Colon (tissue), 2 donors: ENCODE data around the gene RABL2B.

Experiments used
- FAIRE-seq: peaks from 2 replicates; lab custom pipeline; 2012; peaks lifted over from hg19 to GRCh38; lab: Jason Lieb, UNC
- donor health status: control.
- donor health status: control.

Gene RABL2B

GRCh38 chr22:50738649-50739227, 44.7 kb downstream of the RABL2B start:
- no peak for FAIRE-seq

GRCh38 chr22:50737728-50738648, 45.4 kb downstream of the RABL2B start, which contains the start of gene ACR:
ACR (plus strand) TSS chr22:50738204; CDS start chr22:50738236, 32 bp downstream.
- FAIRE-seq = no peak

- no peak for FAIRE-seq
These were observed 47.8 kb downstream of the RABL2B start for GRCh38 chr22:50735739-50736030.

- FAIRE-seq = no peak
These were observed 48.3 kb downstream of the RABL2B start for GRCh38 chr22:50734986-50735738.

- FAIRE-seq = no peak
These were observed 49.1 kb downstream of the RABL2B start for GRCh38 chr22:50734343-50734771.

GRCh38 chr22:50733521-50734342, 49.7 kb downstream of the RABL2B start:
- no peak for FAIRE-seq

GRCh38 chr22:50732681-50733080, 50.8 kb downstream of the RABL2B start:
- no peak for FAIRE-seq

GRCh38 chr22:50731811-50732624, 51.4 kb downstream of the RABL2B start:
- no peak for FAIRE-seq

- no peak for FAIRE-seq
These were observed 52.3 kb downstream of the RABL2B start for GRCh38 chr22:50730941-50731661.

GRCh38 chr22:50730013-50730891, 53.2 kb downstream of the RABL2B start:
- FAIRE-seq = no peak

- FAIRE-seq = no peak
These were observed 53.9 kb downstream of the RABL2B start for GRCh38 chr22:50729391-50730012.

- no peak for FAIRE-seq
These were observed 54.9 kb downstream of the RABL2B start for GRCh38 chr22:50728523-50728931.

GRCh38 chr22:50727678-50728522, 55.5 kb downstream of the RABL2B start:
- no peak for FAIRE-seq

- no peak for FAIRE-seq
These were observed 56.6 kb downstream of the RABL2B start for GRCh38 chr22:50726643-50727340.

- no peak for FAIRE-seq
These were observed 57.8 kb downstream of the RABL2B start for GRCh38 chr22:50725597-50725996.

GRCh38 chr22:50724616-50725015, 58.8 kb downstream of the RABL2B start:
- FAIRE-seq = no peak

GRCh38 chr22:50723991-50724390, 59.4 kb downstream of the RABL2B start:
- FAIRE-seq = no peak
